T-helper 9 cell (primary cell): ENCODE data around the gene MAP2K1.

Experiments
- DNase-seq: peaks from one replicate; pipeline ENCODE4 v3.0.0-alpha.2; 2020

The MAP2K1 gene

GRCh38 chr15:66394472-66394871 is 7.8 kb downstream of the MAP2K1 start:
- DNase-seq: no peak

GRCh38 chr15:66394915-66395314 is 8.2 kb downstream of the MAP2K1 start:
- no peak for DNase-seq

- no peak for DNase-seq
Measured at GRCh38 chr15:66399276-66399675, 12.6 kb downstream of the MAP2K1 start.

GRCh38 chr15:66400351-66400774 is 13.7 kb downstream of the MAP2K1 start:
- no peak for DNase-seq

GRCh38 chr15:66401130-66402021 is 14.7 kb downstream of the MAP2K1 start:
- DNase-seq: no peak

GRCh38 chr15:66402761-66403284 is 16.1 kb downstream of the MAP2K1 start:
- no peak for DNase-seq

GRCh38 chr15:66403323-66403722 is 16.6 kb downstream of the MAP2K1 start:
- DNase-seq: no peak

- DNase-seq: no peak
Measured at GRCh38 chr15:66404122-66404521, 17.4 kb downstream of the MAP2K1 start.

- DNase-seq: no peak
Measured at GRCh38 chr15:66404532-66404931, 17.8 kb downstream of the MAP2K1 start.

GRCh38 chr15:66405007-66405406 is 18.3 kb downstream of the MAP2K1 start:
- no peak for DNase-seq

- no peak for DNase-seq
Measured at GRCh38 chr15:66405615-66406014, 18.9 kb downstream of the MAP2K1 start.

- no peak for DNase-seq
Measured at GRCh38 chr15:66408254-66408653, 21.5 kb downstream of the MAP2K1 start.

GRCh38 chr15:66408675-66409282 is 22.1 kb downstream of the MAP2K1 start:
- DNase-seq: no peak

- no peak for DNase-seq
Measured at GRCh38 chr15:66409565-66410108, 22.9 kb downstream of the MAP2K1 start.

- no peak for DNase-seq
Measured at GRCh38 chr15:66411190-66411589, 24.5 kb downstream of the MAP2K1 start.

GRCh38 chr15:66412220-66412619 is 25.5 kb downstream of the MAP2K1 start:
- no peak for DNase-seq

GRCh38 chr15:66413579-66413978 is 26.9 kb downstream of the MAP2K1 start:
- no peak for DNase-seq

- no peak for DNase-seq
Measured at GRCh38 chr15:66415360-66415759, 28.6 kb downstream of the MAP2K1 start.

GRCh38 chr15:66417736-66418135 is 31.0 kb downstream of the MAP2K1 start:
- DNase-seq: no peak

GRCh38 chr15:66419471-66419870 is 32.8 kb downstream of the MAP2K1 start:
- DNase-seq: no peak

GRCh38 chr15:66422347-66422746 is 35.6 kb downstream of the MAP2K1 start:
- DNase-seq: no peak

- DNase-seq: no peak
Measured at GRCh38 chr15:66423149-66423548, 36.4 kb downstream of the MAP2K1 start.

- no peak for DNase-seq
Measured at GRCh38 chr15:66424963-66425612, 38.4 kb downstream of the MAP2K1 start.
